ENCODE data around the gene RACGAP1. TPM values are rescaled to one million over a fixed set of nuclear protein-coding genes. Genes with fewer than 3 reads are reported as not detected.
A peak's percentile ranks its signal among the peaks of the same experiment; 100 is the strongest.

Gene RACGAP1
- total RNA-seq, 2 experiments from 2014 or later, result 180 to 198 TPM

DNA sequence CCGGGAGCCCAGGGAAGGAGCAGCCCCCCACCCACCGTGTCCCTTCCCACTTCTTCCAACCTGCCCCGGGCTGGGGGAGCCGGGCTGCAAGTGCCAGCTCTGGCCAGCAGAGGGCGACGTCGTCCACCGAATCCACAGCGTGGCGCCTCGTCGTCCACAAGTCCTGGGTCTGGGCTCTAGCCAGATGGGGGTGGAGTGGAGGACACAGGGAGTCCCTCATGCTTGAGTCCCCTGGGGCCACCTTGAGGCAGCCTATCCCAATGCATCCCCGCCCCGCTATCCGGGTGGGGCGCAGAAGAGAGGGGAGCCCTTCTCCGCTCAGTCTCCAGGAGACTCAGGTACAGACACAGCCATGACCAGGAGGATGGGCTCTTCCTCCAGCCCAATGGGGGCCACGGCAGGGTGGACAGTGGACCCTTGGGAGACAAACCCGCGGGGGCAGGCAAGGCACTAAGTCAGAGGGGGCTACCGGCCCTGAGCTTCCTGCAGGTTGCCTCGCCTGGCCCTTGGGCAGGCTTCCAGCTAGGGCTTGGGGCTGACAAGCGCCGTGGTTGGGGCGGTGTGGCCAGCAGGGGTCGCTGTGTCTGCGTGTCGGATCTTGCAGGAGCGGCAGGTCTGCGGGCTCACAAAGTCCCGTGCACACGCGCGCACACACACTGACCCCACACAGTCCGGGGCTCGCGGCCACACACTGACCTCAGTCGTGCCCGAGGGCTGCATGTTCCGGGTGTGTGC is 58.1 kb downstream of the RACGAP1 start:
- Mint-ChIP-seq H3K27me3 (peaks cover 41% of the 10 kb centered on the region), H3K4me3 (peak overlapping the region; percentile 47), H3K9me3 (ENCODE audit: low read depth) (no peaks in the 10 kb centered on the region), H3K36me3 (no peaks in the 10 kb centered on the region), H3K27ac (no peak overlapping the region), H3K4me1 (peaks cover 7% of the 10 kb centered on the region)
- CTCF ChIA-PET, result interaction anchor here (0.6 to 8.0 kb wide), 79 partner anchors 9 to 600 kb away, joined by 3 to 140 read pairs (median 6); partner anchors contain the start of genes AQP2, COX14, NCKAP5L and RACGAP1
- ATAC-seq (peak; percentile 90), DNase-seq (peak; percentile 93)

DNA sequence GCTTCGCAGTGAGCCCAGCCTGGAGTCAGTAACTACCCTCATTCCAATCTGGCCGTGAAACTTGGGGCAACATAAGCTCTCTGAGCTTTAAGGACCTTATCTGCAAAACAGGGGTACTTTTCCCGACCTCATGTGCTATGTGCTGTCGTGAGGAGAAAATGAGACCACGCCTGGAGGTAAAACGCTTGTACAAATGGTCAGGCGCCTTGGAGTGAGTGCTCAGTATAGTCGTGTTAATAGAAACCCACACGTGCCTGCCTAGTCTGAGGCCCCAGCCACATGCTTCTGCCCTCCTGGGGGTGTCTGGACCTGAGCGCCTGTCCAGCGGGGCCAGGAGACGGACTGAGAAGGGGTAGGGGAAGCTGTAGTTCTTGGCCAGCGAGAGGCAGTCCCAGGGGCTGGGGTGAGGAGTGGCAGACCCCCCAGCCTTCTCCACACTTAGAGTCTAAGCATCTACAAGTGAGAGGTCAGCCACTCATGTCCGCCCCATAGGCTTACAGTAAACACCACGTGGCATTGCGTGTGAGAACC is 58.7 kb downstream of the RACGAP1 start:
- DNase-seq (no peak), ATAC-seq (no peak)
- Mint-ChIP-seq H3K4me1 (peaks cover 7% of the 10 kb centered on the region), H3K27me3 (peaks cover 45% of the 10 kb centered on the region), H3K9me3 (ENCODE audit: low read depth) (no peaks in the 10 kb centered on the region), H3K4me3 (no peak overlapping the region), H3K36me3 (no peaks in the 10 kb centered on the region), H3K27ac (no peak overlapping the region)
- CTCF ChIA-PET, result interaction anchor here (0.6 to 8.0 kb wide), 68 partner anchors 8 to 600 kb away, joined by 3 to 140 read pairs (median 6); partner anchors contain the start of genes AQP2, COX14, NCKAP5L and RACGAP1

DNA sequence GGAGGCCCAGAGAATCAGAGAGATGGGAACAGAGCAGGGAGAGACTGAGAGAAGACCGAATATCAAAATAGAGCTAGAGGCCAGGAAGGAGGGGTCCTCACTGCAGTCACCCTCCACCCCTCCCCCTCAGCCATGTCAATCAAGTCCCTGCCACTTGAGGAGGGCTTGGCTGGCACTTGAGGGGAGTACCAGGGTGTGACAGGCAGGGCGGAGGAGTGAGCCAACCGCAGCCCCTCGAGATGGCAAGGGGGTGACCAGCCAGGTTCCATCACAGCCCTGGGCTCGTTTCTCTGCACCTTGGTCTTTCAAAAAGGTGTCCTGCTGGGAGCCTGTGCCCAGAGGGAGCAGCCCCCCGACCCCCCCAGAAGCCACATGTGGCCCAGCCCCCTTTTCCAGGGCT is 59.5 kb downstream of the RACGAP1 start:
- CTCF ChIA-PET, result interaction anchor here (0.9 to 8.0 kb wide), 31 partner anchors 8 to 354 kb away, joined by 3 to 140 read pairs (median 11); partner anchors contain the start of genes AQP2, COX14 and SMARCD1

DNA sequence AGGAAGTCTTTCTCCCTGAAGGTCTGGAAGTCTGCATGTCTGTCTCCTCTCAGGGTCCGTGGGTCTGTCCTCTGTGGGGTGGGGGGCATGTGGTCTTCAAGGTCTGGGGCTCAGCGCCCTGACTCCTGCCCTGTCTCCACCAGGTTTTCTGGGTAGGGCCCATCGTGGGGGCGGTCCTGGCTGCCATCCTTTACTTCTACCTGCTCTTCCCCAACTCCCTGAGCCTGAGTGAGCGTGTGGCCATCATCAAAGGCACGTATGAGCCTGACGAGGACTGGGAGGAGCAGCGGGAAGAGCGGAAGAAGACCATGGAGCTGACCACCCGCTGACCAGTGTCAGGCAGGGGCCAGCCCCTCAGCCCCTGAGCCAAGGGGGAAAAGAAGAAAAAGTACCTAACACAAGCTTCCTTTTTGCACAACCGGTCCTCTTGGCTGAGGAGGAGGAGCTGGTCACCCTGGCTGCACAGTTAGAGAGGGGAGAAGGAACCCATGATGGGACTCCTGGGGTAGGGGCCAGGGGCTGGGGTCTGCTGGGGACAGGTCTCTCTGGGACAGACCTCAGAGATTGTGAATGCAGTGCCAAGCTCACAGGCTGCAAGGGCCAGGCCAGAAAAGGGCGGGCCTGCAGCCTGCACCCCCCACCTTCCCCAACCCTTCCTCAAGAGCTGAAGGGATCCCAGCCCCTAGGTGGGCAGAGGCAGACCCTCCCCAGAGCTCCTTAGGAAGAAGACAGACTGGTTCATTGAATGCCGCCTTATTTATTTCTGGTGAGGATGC is 60.3 kb downstream of the RACGAP1 start:
- H3K4me1 Mint-ChIP-seq, result peaks cover 12% of the 10 kb centered on the region
- DNase-seq, result no peak
- no peak overlapping the region for H3K27ac Mint-ChIP-seq
- peaks cover 57% of the 10 kb centered on the region for H3K27me3 Mint-ChIP-seq
- CTCF ChIA-PET, result interaction anchor here (0.5 to 8.0 kb wide), 9 partner anchors 10 to 119 kb away, joined by 3 to 140 read pairs (median 46); partner anchors contain the start of genes AQP2 and SMARCD1
- no peak overlapping the region for H3K4me3 Mint-ChIP-seq
- no peak for ATAC-seq
- H3K9me3 Mint-ChIP-seq (ENCODE audit: low read depth), result no peaks in the 10 kb centered on the region
- peaks cover 4% of the 10 kb centered on the region for H3K36me3 Mint-ChIP-seq

More for the DNA sequence above, 59.5 kb downstream of the RACGAP1 start:
- Mint-ChIP-seq H3K9me3 (ENCODE audit: low read depth) (no peaks in the 10 kb centered on the region), H3K36me3 (no peaks in the 10 kb centered on the region), H3K4me3 (no peak overlapping the region), H3K27me3 (peaks cover 49% of the 10 kb centered on the region), H3K4me1 (peaks cover 7% of the 10 kb centered on the region), H3K27ac (no peak overlapping the region)
- DNase-seq, result no peak
- ATAC-seq, result no peak

DNA sequence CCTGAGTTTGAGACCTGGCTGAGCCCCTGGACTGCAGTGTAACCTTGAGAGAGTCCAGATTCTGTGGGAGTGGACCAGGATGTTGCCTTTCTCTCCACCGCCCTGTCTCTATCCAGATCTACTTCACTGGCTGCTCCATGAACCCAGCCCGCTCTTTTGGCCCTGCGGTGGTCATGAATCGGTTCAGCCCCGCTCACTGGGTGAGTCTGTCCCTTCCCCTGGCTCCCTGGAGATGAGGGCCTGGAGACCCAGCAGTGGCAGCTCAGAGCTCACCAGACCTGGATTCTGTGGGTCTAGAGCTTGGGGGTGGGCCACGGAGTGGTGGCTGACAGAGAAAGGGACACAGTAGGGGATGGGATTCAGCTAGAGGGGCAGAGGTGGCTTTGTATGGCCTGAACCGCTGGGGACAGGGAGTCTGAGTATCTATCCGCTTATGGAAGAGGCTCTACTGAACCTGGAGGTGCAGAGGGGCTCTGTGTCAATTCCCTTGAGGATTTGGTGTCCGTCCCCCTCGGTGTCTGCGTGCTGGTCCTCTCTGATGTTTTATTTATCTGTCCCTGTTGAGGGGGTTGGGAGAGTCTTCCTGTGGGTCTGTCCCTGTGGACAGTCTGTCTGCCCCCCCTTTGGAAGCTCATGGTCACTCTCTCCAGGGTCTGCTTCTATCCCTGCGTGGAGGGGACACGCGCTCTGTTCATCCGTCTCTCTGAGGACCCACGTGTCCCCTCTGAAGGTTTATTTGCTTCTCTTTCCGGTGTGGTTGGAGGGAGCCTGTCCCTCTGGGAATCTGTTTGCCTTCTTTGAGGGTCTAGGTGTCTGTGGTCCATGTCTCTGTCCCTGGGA is 61.1 kb downstream of the RACGAP1 start:
- CTCF ChIA-PET, result interaction anchor here (0.5 to 8.0 kb wide), 8 partner anchors 16 to 104 kb away, joined by 3 to 140 read pairs (median 40); partner anchors contain the start of gene AQP2
- Mint-ChIP-seq H3K36me3 (peaks cover 4% of the 10 kb centered on the region), H3K27ac (no peak overlapping the region), H3K9me3 (ENCODE audit: low read depth) (no peaks in the 10 kb centered on the region), H3K4me1 (peaks cover 12% of the 10 kb centered on the region), H3K27me3 (peaks cover 65% of the 10 kb centered on the region), H3K4me3 (no peak overlapping the region)
- DNase-seq, result no peak
- ATAC-seq, result no peak

DNA sequence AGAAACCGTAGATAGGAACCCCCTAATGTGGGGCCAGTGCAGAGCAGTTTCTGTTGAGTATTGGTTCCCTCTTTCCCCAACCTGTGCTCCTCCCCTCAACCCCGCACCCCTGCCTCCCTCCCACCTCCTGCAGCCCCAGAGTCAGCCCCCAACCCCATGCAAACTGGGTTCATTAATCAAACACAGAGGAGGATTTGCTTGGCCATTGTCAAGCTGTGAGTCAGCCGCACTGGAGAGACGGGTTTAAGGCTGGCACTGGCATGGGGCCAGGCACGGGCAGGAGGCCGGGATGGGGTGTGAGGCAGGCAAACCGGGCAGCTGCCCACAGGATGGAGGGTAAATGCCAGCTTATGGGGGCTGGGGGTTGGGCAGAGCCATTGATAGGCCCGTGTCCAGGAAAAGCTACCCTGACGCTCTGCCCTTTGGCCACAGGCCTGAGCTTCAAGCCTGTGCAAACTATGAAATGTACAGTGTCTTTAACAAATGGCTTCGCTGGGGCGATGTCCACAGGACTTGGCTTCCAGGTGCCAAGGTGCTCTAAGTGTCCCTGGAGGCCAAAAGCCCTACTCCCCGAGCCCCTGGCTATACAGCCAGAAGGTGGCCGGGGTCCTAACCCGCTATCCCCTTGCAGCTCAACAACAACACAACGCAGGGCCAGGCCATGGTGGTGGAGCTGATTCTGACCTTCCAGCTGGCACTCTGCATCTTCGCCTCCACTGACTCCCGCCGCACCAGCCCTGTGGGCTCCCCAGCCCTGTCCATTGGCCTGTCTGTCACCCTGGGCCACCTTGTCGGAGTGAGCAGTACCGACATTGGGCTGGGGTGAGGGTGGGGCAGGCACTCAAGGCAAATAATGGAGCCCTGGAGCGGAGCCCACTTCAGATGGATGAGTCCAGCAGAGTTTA is 62.2 kb downstream of the RACGAP1 start:
- no peaks in the 10 kb centered on the region for H3K9me3 Mint-ChIP-seq (ENCODE audit: low read depth)
- no peak for DNase-seq
- no peak for ATAC-seq
- H3K27ac Mint-ChIP-seq, result no peak overlapping the region
- peaks cover 68% of the 10 kb centered on the region for H3K27me3 Mint-ChIP-seq
- CTCF ChIA-PET, result interaction anchor here (1.2 to 8.0 kb wide), 5 partner anchors 17 to 105 kb away, joined by 4 to 140 read pairs (median 6); no protein-coding TSS in a partner anchor
- H3K36me3 Mint-ChIP-seq, result peaks cover 4% of the 10 kb centered on the region
- no peak overlapping the region for H3K4me3 Mint-ChIP-seq
- peaks cover 12% of the 10 kb centered on the region for H3K4me1 Mint-ChIP-seq

DNA sequence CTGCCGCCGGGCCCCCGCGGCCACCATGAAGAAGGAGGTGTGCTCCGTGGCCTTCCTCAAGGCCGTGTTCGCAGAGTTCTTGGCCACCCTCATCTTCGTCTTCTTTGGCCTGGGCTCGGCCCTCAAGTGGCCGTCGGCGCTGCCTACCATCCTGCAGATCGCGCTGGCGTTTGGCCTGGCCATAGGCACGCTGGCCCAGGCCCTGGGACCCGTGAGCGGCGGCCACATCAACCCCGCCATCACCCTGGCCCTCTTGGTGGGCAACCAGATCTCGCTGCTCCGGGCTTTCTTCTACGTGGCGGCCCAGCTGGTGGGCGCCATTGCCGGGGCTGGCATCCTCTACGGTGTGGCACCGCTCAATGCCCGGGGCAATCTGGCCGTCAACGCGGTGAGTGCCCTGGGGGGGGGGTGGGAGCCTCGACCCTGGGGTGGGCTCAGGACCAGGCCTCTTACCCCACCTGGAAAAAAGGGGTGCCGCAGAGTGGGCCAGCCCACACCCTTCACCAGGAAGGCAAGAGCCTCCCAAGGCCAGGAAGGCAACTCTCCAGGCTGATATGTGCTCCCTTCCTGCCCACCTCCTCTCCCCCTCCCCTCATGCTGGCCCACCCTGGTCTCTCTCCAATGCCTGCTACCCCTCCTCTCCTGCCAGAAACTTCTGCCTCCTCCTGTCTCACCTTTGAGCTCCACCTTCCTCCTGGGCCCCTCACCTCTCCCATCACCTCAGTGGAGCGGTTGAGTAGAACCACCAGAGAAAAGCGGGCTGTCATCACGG is 63.1 kb downstream of the RACGAP1 start:
- Mint-ChIP-seq H3K27ac (no peak overlapping the region), H3K36me3 (peaks cover 4% of the 10 kb centered on the region), H3K4me3 (no peak overlapping the region), H3K9me3 (ENCODE audit: low read depth) (no peaks in the 10 kb centered on the region), H3K27me3 (peaks cover 75% of the 10 kb centered on the region), H3K4me1 (peaks cover 8% of the 10 kb centered on the region)
- no peak for ATAC-seq
- DNase-seq, result no peak
- CTCF ChIA-PET, result interaction anchor here (8.0 kb wide), 1 partner anchor 106 kb away, joined by 119 read pairs; no protein-coding TSS in a partner anchor

DNA sequence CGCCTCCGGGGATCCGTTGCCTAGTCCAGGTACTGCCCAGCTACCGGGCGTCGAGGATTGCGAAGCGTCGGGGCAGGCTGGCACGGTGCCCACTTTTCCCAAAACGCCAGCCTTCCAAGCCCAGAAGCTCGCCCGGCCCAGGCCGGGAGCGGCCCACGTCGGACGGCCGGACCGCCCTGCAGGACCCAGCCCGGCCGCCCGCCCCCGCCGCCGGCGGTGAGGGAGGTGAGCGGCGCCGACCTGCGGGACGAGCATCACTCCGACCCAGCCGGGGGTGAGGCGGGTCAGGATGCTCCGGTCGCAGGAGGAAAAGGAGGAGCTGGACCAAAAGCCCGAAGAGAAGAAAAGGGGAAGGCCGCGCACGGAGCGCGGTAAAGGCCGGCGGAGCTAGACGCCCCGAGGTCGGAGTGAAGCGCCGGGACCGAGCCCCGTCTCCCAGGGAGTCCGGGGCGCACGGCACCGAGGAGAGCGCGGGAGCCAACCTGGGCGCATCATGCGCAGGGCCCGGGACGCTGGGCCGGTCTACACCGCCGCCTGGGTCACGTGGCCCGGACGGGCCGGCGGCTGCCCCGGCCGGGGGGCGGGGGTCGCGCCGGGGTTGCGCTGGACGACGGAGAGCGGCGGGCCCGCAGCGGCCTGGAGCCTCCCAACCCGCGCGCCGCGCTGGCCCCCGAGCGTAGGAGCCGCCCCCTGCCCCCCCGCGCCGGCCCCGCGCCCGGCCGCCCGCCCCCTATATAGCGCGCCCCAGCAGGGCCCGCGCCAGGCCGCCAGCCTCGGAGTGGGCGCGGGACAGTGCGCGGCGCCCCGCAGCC is 64.0 kb downstream of the RACGAP1 start, which contains the start of gene AQP5:
AQP5 (plus strand) TSS at position 762 of the 812 bp plus-strand sequence. CDS start 146 bp downstream, outside the sequence.
- Mint-ChIP-seq H3K27me3 (peaks cover 81% of the 10 kb centered on the region), H3K27ac (no peak within 1 kb of the TSS), H3K4me1 (peaks cover 5% of the 10 kb centered on the region), H3K9me3 (ENCODE audit: low read depth) (no peaks in the 10 kb centered on the region), H3K36me3 (peaks cover 4% of the 10 kb centered on the region), H3K4me3 (no peak within 1 kb of the TSS)
- CTCF ChIA-PET, result interaction anchor here (3.7 kb wide), 1 partner anchor 15 kb away, joined by 22 read pairs; no protein-coding TSS in a partner anchor
- ATAC-seq (peak; percentile 29), DNase-seq (no peak)

DNA sequence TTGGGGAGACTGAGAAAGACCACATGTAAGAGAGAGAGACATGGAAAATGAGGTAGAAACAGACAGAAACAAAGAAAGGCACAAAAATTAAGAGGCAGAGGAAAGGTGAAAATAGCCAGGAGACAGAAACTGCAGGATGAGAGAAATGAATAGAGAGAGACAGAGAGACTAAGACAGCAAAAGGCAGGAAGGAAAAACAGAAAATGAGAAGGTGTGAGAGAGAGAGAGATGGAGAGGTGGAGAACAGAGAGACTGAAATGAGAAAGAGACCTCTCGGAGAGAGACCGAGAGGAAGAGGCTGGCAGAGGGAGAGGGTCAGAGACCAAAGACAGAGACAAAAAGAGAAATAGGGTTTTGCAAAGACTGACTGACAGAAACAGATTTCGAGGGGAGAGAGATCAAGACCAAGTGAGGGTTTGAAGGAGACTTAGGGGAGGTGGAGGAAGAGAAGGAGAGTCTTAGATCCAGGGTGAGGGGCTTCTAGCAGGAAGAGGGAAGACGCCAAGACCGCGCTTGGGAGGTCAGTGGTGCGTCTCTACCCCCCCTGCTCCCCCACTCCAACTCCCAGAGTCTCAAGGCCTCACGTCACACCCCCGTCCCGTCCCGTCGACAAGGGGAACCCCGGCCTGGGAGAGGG is 64.7 kb downstream of the RACGAP1 start:
- peak overlapping the region; percentile 3 for H3K4me3 Mint-ChIP-seq
- DNase-seq, result no peak
- CTCF ChIA-PET, result interaction anchor here (3.7 kb wide), 1 partner anchor 14 kb away, joined by 22 read pairs; no protein-coding TSS in a partner anchor
- ATAC-seq, result no peak
- peaks cover 82% of the 10 kb centered on the region for H3K27me3 Mint-ChIP-seq
- H3K9me3 Mint-ChIP-seq (ENCODE audit: low read depth), result no peaks in the 10 kb centered on the region
- H3K4me1 Mint-ChIP-seq, result peaks cover 5% of the 10 kb centered on the region
- H3K27ac Mint-ChIP-seq, result no peak overlapping the region
- H3K36me3 Mint-ChIP-seq, result peaks cover 4% of the 10 kb centered on the region

All from activated CD8-positive, alpha-beta memory T cell treated with anti-CD3 and anti-CD28 coated beads, Interleukin-2, amount 10 ng/mL, durations not matched to agents 7 days and 5 days (primary cell).